HEK293T (cell line): Measurements from ENCODE around the gene IRS2.

Experiments
- CTCF ChIA-PET: fragments of 350-600 bp; formaldehyde crosslinking; extraction: SDS; loops from one replicate; lab custom pipeline; 2021; ENCODE audit warnings: antibody characterized with exemption, inconsistent platforms; lab: Yijun Ruan, JAX
- POLR2A ChIA-PET: fragments of 350-600 bp; formaldehyde crosslinking; extraction: SDS; loops from one replicate; lab custom pipeline; 2020; ENCODE audit warnings: antibody characterized with exemption, inconsistent platforms; lab: Yijun Ruan, JAX
- DNase-seq: peaks from one replicate; pipeline ENCODE4 v3.0.0; 2012; ENCODE audit warnings: mixed read lengths; ENCODE audit errors: extremely low spot score
- ARNT ChIP-seq: fragments of 450-650 bp; IDR thresholded peaks from 2 replicates; pipeline ENCODE4 v1.6.1; 2017; ENCODE audit warnings: mild to moderate bottlenecking
- BHLHE40 ChIP-seq: fragments of 450-650 bp; IDR thresholded peaks from 2 replicates; pipeline ENCODE4 v1.6.1; 2016; ENCODE audit warnings: mild to moderate bottlenecking, moderate library complexity, borderline replicate concordance
- CTBP1 ChIP-seq: fragments of 450-650 bp; IDR thresholded peaks from 2 replicates; pipeline ENCODE4 v1.6.1; 2016; ENCODE audit warnings: borderline replicate concordance
- ELF4 ChIP-seq: fragments of 450-650 bp; IDR thresholded peaks from 2 replicates; pipeline ENCODE4 v1.6.1; 2017; ENCODE audit warnings: antibody characterized with exemption
- FOXA1 ChIP-seq: fragments of 450-650 bp; IDR thresholded peaks from 2 replicates; pipeline ENCODE4 v1.6.1; 2016; ENCODE audit warnings: mild to moderate bottlenecking
- FOXK2 ChIP-seq: fragments of 450-650 bp; IDR thresholded peaks from 2 replicates; pipeline ENCODE4 v1.6.1; 2016; ENCODE audit warnings: mild to moderate bottlenecking
- FOXM1 ChIP-seq: fragments of 450-650 bp; IDR thresholded peaks from 2 replicates; pipeline ENCODE4 v1.6.1; 2017; ENCODE audit warnings: mild to moderate bottlenecking, borderline replicate concordance
- HDGF ChIP-seq: fragments of 450-650 bp; IDR thresholded peaks from 2 replicates; pipeline ENCODE4 v1.6.1; 2017; ENCODE audit warnings: antibody characterized with exemption, borderline replicate concordance
- L3MBTL2 ChIP-seq: fragments of 450-650 bp; conservative IDR thresholded peaks from 2 replicates; pipeline ENCODE4 v1.6.1; 2016; ENCODE audit warnings: mild to moderate bottlenecking
- LEF1 ChIP-seq: fragments of 450-650 bp; IDR thresholded peaks from 2 replicates; pipeline ENCODE4 v1.6.1; 2017; ENCODE audit warnings: mild to moderate bottlenecking, borderline replicate concordance
- NFRKB ChIP-seq: fragments of 450-650 bp; IDR thresholded peaks from 2 replicates; pipeline ENCODE4 v1.6.1; 2016; ENCODE audit warnings: mild to moderate bottlenecking, moderate library complexity
- SP1 ChIP-seq: fragments of 450-650 bp; IDR thresholded peaks from 2 replicates; pipeline ENCODE4 v1.6.1; 2017
- SUZ12 ChIP-seq: fragments of 450-650 bp; IDR thresholded peaks from 2 replicates; pipeline ENCODE4 v1.6.1; 2016; ENCODE audit warnings: mild to moderate bottlenecking
- TARDBP ChIP-seq: fragments of 450-650 bp; IDR thresholded peaks from 2 replicates; pipeline ENCODE4 v1.6.1; 2016
- ZNF384 ChIP-seq: fragments of 450-650 bp; IDR thresholded peaks from 2 replicates; pipeline ENCODE4 v1.6.1; 2016
- TF ChIP-seq, protein P1 (sequence below): fragments of 450-650 bp; IDR thresholded peaks from 2 replicates; pipeline ENCODE4 v1.6.1; 2016

The IRS2 gene

DNA sequence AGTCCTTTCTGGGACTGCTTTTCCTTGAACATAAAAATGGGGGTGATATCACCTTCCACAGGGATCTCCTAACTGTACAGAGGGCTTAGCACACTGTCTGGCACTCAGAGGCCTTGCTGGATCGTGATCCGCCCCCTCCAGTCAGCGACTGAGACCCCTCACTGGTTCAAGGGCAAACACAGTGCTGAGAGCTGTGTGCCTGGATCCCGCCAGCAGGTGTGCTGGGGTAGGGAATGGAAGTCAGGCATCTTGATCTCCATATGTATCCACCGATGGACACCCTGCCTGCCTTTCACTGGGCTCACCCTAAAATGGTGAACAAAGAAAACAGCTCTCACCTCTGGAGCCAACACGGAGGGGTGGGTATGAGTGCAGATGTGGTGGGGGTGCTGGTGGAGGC, 64.3 kb downstream of the IRS2 start:
- POLR2A ChIA-PET, result no interaction called here
- DNase-seq, result no peak
- CTCF ChIA-PET, result no interaction called here
- no peak for TF ChIP-seq BHLHE40

DNA sequence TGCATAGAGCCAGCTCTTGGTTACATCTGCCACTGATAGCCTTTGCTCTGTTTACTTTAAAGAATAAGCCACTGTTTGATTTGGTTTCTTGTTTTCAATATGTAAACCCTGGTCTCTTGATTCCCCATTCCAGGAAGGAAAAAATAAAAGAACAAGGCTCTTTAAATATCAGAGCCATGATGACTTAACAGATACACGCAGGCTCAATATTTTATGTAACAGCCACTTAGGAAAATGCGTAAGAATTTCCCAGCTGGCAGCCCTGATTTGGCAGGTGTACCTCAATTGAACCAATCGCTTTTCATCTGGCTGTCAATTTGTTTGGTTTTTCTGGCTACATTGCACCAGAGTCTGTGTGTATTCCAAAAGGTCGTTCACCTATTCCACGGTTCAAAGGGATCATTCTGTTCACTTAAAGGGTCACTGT, 65.6 kb downstream of the IRS2 start:
- CTCF ChIA-PET, result no interaction called here
- POLR2A ChIA-PET, result no interaction called here
- TF ChIP-seq, protein P1, sequence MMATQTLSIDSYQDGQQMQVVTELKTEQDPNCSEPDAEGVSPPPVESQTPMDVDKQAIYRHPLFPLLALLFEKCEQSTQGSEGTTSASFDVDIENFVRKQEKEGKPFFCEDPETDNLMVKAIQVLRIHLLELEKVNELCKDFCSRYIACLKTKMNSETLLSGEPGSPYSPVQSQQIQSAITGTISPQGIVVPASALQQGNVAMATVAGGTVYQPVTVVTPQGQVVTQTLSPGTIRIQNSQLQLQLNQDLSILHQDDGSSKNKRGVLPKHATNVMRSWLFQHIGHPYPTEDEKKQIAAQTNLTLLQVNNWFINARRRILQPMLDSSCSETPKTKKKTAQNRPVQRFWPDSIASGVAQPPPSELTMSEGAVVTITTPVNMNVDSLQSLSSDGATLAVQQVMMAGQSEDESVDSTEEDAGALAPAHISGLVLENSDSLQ, result no peak
- TF ChIP-seq ZNF384 (no peak), L3MBTL2 (no peak), HDGF (no peak)
- DNase-seq, result no peak

DNA sequence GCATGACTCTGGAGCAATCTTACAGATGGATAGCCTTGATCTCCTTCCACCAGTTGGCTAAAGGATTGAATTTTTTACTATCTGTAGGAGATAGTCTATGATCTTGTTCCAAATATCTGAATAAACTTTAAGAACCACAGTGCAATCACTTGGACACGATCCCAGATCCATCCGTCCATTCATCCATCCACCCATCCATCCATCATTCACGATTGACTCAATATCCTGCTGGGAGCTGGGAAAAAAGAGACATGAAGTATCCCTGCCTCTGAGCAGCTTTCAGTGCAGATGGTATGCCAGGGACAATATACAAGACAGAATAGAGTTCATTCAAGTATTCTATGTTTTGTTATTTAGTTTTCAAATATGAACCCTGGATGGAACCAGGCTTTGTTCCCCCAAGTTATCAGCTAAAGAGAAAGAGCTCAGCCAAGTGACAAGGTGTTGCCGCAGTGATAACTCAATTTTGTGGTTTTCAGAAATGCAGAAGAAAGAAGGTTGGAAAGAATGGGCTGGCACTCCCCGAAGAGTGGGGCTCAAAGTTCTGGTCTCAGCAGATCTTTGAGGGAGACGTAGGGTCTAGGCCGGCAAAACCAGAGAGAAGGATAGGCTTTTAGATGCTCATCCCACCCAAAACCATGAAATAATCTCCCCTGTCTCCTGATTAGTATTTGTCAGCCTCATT, 66.3 kb downstream of the IRS2 start:
- POLR2A ChIA-PET, result no interaction called here
- no peak for TF ChIP-seq SUZ12
- no peak for TF ChIP-seq SP1
- CTCF ChIA-PET, result no interaction called here
- no peak for DNase-seq

DNA sequence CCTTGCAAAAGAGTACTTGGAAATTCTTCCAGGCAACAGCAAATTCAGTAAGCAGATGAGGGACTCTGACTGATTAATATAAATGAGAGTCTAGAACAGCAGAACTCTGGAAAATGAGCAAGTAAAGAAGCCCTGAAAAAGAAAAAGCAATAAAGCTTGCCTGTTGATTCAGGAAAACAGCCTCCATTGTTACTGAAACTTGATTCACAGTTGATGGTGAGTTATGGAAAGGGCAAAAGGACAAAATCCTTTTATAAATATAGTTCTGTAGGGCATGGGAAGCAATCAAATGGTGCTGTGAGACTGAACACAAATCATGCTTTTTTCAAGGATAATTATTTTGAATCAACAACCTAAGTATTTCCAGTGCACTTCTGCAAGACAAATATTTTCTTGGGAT, 67.7 kb downstream of the IRS2 start:
- no peak for TF ChIP-seq HDGF
- no peak for TF ChIP-seq FOXM1
- TF ChIP-seq FOXA1, result no peak
- TF ChIP-seq LEF1, result no peak
- TF ChIP-seq, protein P1, result no peak
- no peak for TF ChIP-seq ARNT
- no peak for TF ChIP-seq CTBP1
- no peak for TF ChIP-seq ELF4
- TF ChIP-seq SUZ12, result no peak
- TF ChIP-seq ZNF384, result no peak
- no peak for TF ChIP-seq SP1
- no peak for TF ChIP-seq TARDBP
- TF ChIP-seq FOXK2, result no peak
- POLR2A ChIA-PET, result no interaction called here
- CTCF ChIA-PET, result no interaction called here
- DNase-seq, result no peak

DNA sequence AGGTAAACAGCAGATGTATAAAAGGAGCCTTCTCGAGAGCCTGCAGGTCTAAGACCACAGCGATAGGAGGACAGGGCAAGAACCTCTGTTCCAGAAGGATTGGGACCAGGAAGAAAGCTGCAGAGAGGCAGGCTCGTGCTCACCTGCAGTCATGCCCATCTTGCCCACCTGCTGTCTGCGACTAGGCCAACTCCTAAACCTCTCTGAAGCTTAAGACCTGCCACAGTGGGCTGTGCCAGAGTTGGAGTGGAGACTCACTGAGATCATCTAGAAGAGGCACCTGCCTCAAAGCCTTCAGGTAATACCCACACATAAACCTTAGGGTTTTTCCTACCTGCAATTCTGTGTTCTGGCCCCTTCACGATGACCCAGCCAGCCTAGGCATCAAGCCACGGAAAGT, 68.7 kb downstream of the IRS2 start:
- no peak for DNase-seq
- ChIA-PET POLR2A (no interaction called here), CTCF (no interaction called here)
- TF ChIP-seq FOXM1 (no peak), HDGF (no peak), ELF4 (no peak), SUZ12 (no peak), ARNT (no peak), FOXA1 (no peak), SP1 (no peak)

DNA sequence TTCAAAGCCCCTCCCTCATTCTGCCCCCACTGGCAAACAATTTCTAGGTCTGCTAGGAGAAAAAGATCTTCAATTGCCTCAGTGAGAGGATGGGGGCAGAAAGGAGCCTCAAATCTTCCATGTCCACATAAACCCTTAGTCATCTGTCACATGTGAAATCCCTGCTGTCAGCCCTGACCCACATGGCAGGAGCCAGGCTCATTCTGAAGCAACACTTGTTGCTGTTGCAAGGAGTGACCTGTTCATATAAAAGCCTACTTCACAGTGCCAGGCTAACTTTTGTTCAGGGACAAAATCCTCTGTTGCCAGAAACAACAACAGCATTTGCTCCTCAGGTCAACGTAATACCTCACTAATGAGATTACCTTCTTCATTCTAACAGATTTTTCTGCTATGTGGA, 70.5 kb downstream of the IRS2 start:
- ChIA-PET CTCF (no interaction called here), POLR2A (no interaction called here)
- TF ChIP-seq TARDBP, result no peak
- TF ChIP-seq ZNF384, result no peak
- no peak for TF ChIP-seq ELF4
- TF ChIP-seq LEF1, result no peak
- TF ChIP-seq FOXK2, result no peak
- TF ChIP-seq NFRKB, result no peak
- no peak for TF ChIP-seq HDGF
- no peak for TF ChIP-seq L3MBTL2
- TF ChIP-seq SP1, result no peak
- no peak for TF ChIP-seq BHLHE40
- no peak for DNase-seq

DNA sequence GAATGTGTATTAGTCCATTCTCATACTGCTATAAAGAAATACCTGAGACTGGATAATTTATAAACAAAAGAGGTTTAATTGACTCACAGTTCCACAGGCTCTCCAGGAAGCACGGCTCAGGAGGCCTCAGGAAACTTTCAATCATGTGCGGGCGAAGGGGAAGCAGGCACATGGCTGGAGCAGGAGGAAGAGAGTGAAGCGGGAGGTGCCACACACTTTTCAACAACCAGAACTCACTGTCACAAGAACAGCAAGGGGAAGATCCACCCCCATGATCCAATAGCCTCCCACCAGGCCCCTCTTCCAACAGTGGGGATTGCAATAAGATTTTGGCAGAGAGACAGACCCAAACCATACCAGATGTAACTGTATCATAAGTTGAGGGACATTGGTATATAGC, 72.7 kb downstream of the IRS2 start:
- no peak for DNase-seq
- ChIA-PET CTCF (no interaction called here), POLR2A (no interaction called here)
- TF ChIP-seq SP1, result no peak
- TF ChIP-seq, protein P1, result no peak
- no peak for TF ChIP-seq BHLHE40
- no peak for TF ChIP-seq ARNT
- TF ChIP-seq SUZ12, result no peak
- no peak for TF ChIP-seq LEF1
- TF ChIP-seq TARDBP, result no peak
- TF ChIP-seq FOXA1, result no peak
- TF ChIP-seq L3MBTL2, result no peak
- no peak for TF ChIP-seq FOXM1
- no peak for TF ChIP-seq FOXK2
- no peak for TF ChIP-seq NFRKB
- TF ChIP-seq ZNF384, result no peak
- no peak for TF ChIP-seq CTBP1
- no peak for TF ChIP-seq ELF4
- no peak for TF ChIP-seq HDGF
